IMR-90 (cell line): Measurements from ENCODE around the gene PACC1. TPM values are rescaled to one million over a fixed set of nuclear protein-coding genes. Genes with fewer than 3 reads are reported as not detected.

Experiments
- microRNA-seq, 2 experiments: library from miRNA; stranded (forward) in 1 of 2; unstranded in 1 of 2; fragments of 10-50 nt in 1 of 2; fragments of <30 nt in 1 of 2; gene quantifications in 1 of 2; microRNA quantifications in 1 of 2; one replicate each; pipeline versions ENCODE3 to v1.1.0; 2013 to 2020; ENCODE audit not compliant: insufficient read depth in 1 of 2, insufficient read length in 1 of 2, unreplicated experiment in 1 of 2
- polyA plus RNA-seq, 3 experiments: library from polyadenylated mRNA; depleted of rRNA; stranded (reverse); fragments of >200 nt; gene quantifications; 2 replicates each; pipeline ENCODE4 v1.2.3, GENCODE V29; 2012; ENCODE audit warnings: low replicate concordance in 1 of 3
- small RNA-seq, 5 experiments: library from RNA; depleted of rRNA; stranded (forward); fragments of <200 nt; gene quantifications; one replicate each; pipeline ENCODE3, GENCODE V24; 2012
- total RNA-seq: library from RNA; depleted of rRNA; stranded (reverse); fragments of >200 nt; gene quantifications from 2 replicates; pipeline ENCODE4 v1.2.3, GENCODE V29; 2012; rRNA removed

The PACC1 gene
- total and polyA plus RNA-seq, 2 of the 4 experiments (the other 2 are of a cell fraction) = 8.6 to 13.4 TPM

Small RNA genes lying within 50 kb of the gene (microRNA-seq; reads per million reads assigned to microRNA genes)
- gene SNORA16B (ENCODE audit: insufficient read depth, insufficient read length) = not detected

Small RNA genes lying within 50 kb of the gene (small RNA-seq; reads per million reads assigned to genes)
- 0 to 0.04 (median 0) reads per million in 5 experiments for gene SNORA16B

Other genes with a start within 250 kb of the PACC1 start
- 8.4 and 15.3 TPM in 2 replicates for gene PPP2R5A, start 129.5 kb downstream of the PACC1 start, total RNA-seq
- 10.3 and 12.6 TPM in 2 replicates for gene PPP2R5A, start 129.5 kb downstream of the PACC1 start, polyA plus RNA-seq (2012; rRNA removed)
- gene NENF, start 18.0 kb upstream of the PACC1 start, total RNA-seq = 15.0 and 16.0 TPM in 2 replicates
- gene NENF, start 18.0 kb upstream of the PACC1 start, polyA plus RNA-seq (2012; rRNA removed) = 40.4 and 50.6 TPM in 2 replicates
- 9.9 and 15.0 TPM in 2 replicates for gene ATF3, start 193.9 kb upstream of the PACC1 start, total RNA-seq
- 12.3 and 17.9 TPM in 2 replicates for gene ATF3, start 193.9 kb upstream of the PACC1 start, polyA plus RNA-seq (2012; rRNA removed)